B cell (primary cell): ENCODE measurements around the gene MRPS34.

Source experiments
- EZH2 ChIP-seq: IDR thresholded peaks from 2 replicates; pipeline ENCODE4 v1.6.1; 2012; ENCODE audit warnings: borderline replicate concordance, low read depth, mild to moderate bottlenecking, moderate library complexity, low read length; ENCODE audit not compliant: insufficient read depth, poor library complexity, severe bottlenecking
- TF ChIP-seq, protein P1 (sequence below): fragments of 200-600 bp; IDR thresholded peaks from one replicate; pipeline ENCODE4 v1.8.0; 2022; ENCODE audit warnings: antibody characterized with exemption, mild to moderate bottlenecking

DNA sequence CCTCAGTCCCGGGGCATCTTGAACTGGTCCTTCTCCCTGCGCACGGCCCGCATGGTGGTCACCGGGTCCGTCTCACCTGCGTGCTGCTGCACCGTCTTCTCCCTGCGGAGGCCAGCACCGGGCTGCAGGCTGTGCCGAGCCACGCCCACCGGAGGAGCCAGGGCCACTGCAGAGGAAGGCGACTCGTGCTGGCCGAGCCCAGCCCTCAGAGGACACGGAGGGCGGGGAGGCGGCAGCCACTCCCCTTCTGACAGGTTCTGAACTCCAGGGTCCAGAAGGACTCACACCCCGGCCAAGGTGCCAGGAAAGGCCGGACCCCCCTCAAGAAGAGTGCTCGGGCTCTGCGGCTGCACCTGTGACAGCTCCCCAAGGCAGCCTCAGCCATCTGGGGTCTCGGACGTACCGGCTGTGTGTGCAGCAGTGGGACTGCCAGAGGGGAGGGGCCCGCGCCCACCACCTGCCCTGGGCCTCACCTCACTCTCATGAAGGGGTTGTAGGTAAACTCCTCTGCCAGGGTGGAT lies 36.4 kb upstream of the MRPS34 start:
- TF ChIP-seq, protein P1, sequence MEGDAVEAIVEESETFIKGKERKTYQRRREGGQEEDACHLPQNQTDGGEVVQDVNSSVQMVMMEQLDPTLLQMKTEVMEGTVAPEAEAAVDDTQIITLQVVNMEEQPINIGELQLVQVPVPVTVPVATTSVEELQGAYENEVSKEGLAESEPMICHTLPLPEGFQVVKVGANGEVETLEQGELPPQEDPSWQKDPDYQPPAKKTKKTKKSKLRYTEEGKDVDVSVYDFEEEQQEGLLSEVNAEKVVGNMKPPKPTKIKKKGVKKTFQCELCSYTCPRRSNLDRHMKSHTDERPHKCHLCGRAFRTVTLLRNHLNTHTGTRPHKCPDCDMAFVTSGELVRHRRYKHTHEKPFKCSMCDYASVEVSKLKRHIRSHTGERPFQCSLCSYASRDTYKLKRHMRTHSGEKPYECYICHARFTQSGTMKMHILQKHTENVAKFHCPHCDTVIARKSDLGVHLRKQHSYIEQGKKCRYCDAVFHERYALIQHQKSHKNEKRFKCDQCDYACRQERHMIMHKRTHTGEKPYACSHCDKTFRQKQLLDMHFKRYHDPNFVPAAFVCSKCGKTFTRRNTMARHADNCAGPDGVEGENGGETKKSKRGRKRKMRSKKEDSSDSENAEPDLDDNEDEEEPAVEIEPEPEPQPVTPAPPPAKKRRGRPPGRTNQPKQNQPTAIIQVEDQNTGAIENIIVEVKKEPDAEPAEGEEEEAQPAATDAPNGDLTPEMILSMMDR: no peak
- no peak for TF ChIP-seq EZH2
